ENCODE measurements around the gene PDE3A.

- TF ChIP-seq GATA2 (IDR thresholded peaks at IDR 0.05; ENCODE audit: low read depth, low read length) = no peak
- TF ChIP-seq GATA3 (IDR thresholded peaks at IDR 0.05; ENCODE audit: low read depth, low read length) = no peak
Measured at GRCh38 chr12:20627001-20627588, 258.8 kb downstream of the PDE3A start.

All from SH-SY5Y (cell line).